Iris pigment epithelial cell (primary cell): Measurements from ENCODE around the gene RPL10L.
A peak's percentile ranks its signal among the peaks of the same experiment; 100 is the strongest.

Experiments used
- DNase-seq: peaks from one replicate; pipeline ENCODE4 v3.0.0-alpha.2; 2011; ENCODE audit warnings: low read depth

The RPL10L gene

GRCh38 chr14:46651526-46652144 lies at the start of gene RPL10L:
Gene RPL10L, minus strand, starts transcription at chr14:46651781. Its CDS starts 45 bp downstream, at chr14:46651736.
- DNase-seq: no peak

- DNase-seq: no peak
Measured at GRCh38 chr14:46691819-46692218, 40.2 kb upstream of the RPL10L start.

- no peak for DNase-seq
Measured at GRCh38 chr14:46686652-46687051, 35.1 kb upstream of the RPL10L start.

DNA sequence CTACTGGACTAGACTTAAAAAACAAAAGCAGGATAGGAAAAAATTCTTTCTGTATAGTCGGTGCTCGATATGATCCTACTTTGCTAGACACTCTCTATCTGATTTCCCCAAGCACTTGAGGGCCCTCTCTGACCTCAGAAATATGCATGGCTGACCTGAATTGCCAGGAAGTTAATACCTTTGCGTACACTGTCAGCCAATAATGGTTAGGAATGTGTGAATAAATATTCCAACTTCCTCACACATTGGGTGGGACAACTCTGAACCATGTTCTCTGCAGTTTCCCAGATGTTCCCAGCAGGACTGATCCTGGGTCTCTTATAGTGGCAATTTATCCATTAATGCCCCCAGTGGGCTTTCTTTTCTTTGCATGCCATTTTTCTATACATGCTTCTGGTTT lies 20.5 kb upstream of the RPL10L start:
- DNase-seq: no peak

GRCh38 chr14:46663382-46663781 lies 11.8 kb upstream of the RPL10L start:
- no peak for DNase-seq

DNA sequence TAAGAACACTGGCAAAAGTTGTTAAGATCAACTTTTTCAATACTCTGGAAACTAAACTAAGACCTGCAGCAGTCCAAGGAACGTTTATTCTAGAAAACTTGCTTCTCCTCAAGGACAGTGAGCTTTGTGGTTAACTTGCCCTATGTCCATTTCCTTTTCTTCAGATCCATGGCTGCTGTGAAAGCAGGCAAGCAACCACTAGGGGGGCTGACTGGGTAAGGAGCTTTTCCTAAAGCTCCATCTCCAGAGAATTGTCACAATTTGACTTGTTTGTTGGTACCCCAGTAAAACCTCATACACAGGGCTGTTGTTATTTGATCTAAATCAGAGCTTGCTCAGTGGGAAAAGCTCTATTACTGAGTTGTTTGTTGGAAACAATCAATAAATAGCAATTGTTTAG lies 10.1 kb upstream of the RPL10L start:
- DNase-seq: peak; percentile 3

GRCh38 chr14:46653031-46653755 lies 1.6 kb upstream of the RPL10L start:
- no peak for DNase-seq

DNA sequence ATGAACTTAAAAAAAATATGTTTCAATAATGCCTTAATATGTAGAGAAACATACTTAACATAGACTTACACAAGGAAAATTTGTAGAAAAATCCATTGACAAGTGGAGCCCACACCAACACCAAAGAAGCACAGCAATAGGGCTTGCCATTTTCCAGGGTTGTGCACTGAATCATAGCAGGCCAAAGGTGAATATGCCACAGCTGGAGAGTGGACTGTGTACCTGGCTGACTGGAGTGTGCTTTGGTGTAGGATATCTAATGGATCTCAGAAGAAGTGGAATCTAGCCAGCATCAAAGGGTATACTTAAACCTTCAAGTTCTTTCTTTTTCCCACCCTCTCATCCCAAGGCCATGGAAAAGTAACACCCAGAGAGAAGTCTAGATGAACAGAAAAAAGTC lies 4.8 kb downstream of the RPL10L start:
- DNase-seq: no peak

GRCh38 chr14:46626876-46627275 lies 24.7 kb downstream of the RPL10L start:
- DNase-seq: no peak
